RWPE2 (cell line): ENCODE data around the gene PTPRD.

Experiments
- ATAC-seq: fragments of 200-7000 bp; cut with Tn5 transposase; 3 replicates; pipeline ENCODE4 v1.9.1; 2021; ENCODE audit warnings: low read depth
- DNase-seq: peaks from one replicate; pipeline ENCODE4 v3.0.0-alpha.2; 2020; ENCODE audit warnings: low spot score
- H3K27ac ChIP-seq: fragments of 450-650 bp; 2 replicates; pipeline ENCODE4 v1.5.1; 2017; ENCODE audit warnings: mild to moderate bottlenecking; ENCODE audit not compliant: poor library complexity, severe bottlenecking
- H3K27me3 ChIP-seq: fragments of 250-450 bp; sonication (Bioruptor Pico); 2 replicates; pipeline ENCODE4 v1.5.1; 2021; ENCODE audit warnings: mild to moderate bottlenecking, moderate library complexity; ENCODE audit not compliant: insufficient read depth, poor library complexity, severe bottlenecking
- H3K36me3 ChIP-seq: fragments of 250-450 bp; sonication (Bioruptor Pico); 2 replicates; pipeline ENCODE4 v1.5.1; 2020; ENCODE audit warnings: low read depth, mild to moderate bottlenecking, moderate library complexity
- H3K4me1 ChIP-seq: fragments of 250-450 bp; sonication (Bioruptor Pico); 2 replicates; pipeline ENCODE4 v1.5.1; 2021; ENCODE audit warnings: mild to moderate bottlenecking, moderate library complexity; ENCODE audit not compliant: insufficient read depth, poor library complexity, severe bottlenecking
- H3K4me3 ChIP-seq: fragments of 250-450 bp; sonication (Bioruptor Pico); 2 replicates; pipeline ENCODE4 v1.5.1; 2021; ENCODE audit warnings: mild to moderate bottlenecking, moderate library complexity; ENCODE audit not compliant: severe bottlenecking
- H3K9me3 ChIP-seq: fragments of 250-450 bp; sonication (Bioruptor Pico); 2 replicates; pipeline ENCODE4 v1.5.1; 2021; ENCODE audit warnings: mild to moderate bottlenecking, moderate library complexity; ENCODE audit not compliant: severe bottlenecking
- CTCF ChIP-seq: fragments of 450-650 bp; IDR thresholded peaks from one replicate; pipeline ENCODE4 v1.5.1; 2017; ENCODE audit warnings: mild to moderate bottlenecking, moderate library complexity; ENCODE audit not compliant: poor library complexity, severe bottlenecking

Gene PTPRD

DNA sequence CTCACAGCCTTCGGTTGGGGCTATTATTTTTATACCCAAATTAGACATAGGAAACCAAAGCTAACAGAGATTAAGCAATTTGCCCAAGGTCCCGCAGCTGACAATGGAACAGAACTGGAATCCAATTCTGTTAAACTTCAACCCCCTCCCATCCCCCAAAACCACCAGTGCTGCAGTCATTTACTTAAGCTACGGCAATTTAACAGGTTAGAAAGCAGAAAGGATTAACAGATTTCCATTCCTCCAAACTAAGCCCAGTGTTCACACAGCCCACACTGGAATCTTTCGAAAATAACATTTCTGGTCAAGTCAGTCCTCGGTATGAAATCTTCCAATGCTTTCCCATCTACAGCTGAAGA, 1790.2 kb downstream of the PTPRD start:
- H3K27me3 ChIP-seq, result no peaks in the 10 kb centered on the region
- H3K4me1 ChIP-seq, result no peaks in the 10 kb centered on the region
- DNase-seq (no peak), ATAC-seq (no peak)
- H3K36me3 ChIP-seq, result no peaks in the 10 kb centered on the region
- no peaks in the 10 kb centered on the region for H3K9me3 ChIP-seq
- TF ChIP-seq CTCF, result no peak
- no peak overlapping the region for H3K27ac ChIP-seq
- H3K4me3 ChIP-seq, result no peak overlapping the region

GRCh38 chr9:8821910-8822666, 1790.7 kb downstream of the PTPRD start:
- H3K9me3 ChIP-seq, result no peaks in the 10 kb centered on the region
- H3K36me3 ChIP-seq, result no peaks in the 10 kb centered on the region
- no peak for DNase-seq
- no peaks in the 10 kb centered on the region for H3K27me3 ChIP-seq
- no peaks in the 10 kb centered on the region for H3K4me1 ChIP-seq
- no peak overlapping the region for H3K4me3 ChIP-seq
- TF ChIP-seq CTCF, result no peak
- ATAC-seq, result no peak
- H3K27ac ChIP-seq, result no peak overlapping the region

- no peak for TF ChIP-seq CTCF
- no peak for ATAC-seq
- H3K4me3 ChIP-seq, result no peak overlapping the region
- H3K9me3 ChIP-seq, result no peaks in the 10 kb centered on the region
- no peaks in the 10 kb centered on the region for H3K4me1 ChIP-seq
- DNase-seq, result no peak
- no peaks in the 10 kb centered on the region for H3K27me3 ChIP-seq
- H3K36me3 ChIP-seq, result no peaks in the 10 kb centered on the region
- no peak overlapping the region for H3K27ac ChIP-seq
Observed at GRCh38 chr9:8817335-8817734, 1795.5 kb downstream of the PTPRD start.

DNA sequence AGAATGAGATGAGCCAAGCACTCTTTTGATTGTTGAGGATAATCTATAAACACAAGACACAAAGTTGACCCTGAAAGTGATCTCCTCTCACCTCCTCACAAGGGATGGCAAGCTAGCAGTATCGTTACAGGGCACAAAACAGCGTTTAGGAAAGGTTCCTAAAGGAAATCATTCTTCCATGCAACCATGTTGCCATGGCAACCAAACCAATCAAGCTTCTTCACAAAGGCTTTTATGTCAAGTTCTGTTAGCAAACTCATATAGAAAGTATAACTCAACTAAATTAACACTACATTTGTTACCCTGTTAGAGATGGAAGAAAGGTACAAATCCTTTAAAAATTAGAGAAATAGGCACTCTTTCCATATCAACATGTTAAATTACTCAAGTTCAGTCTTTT, 1796.4 kb downstream of the PTPRD start:
- no peaks in the 10 kb centered on the region for H3K36me3 ChIP-seq
- DNase-seq, result no peak
- H3K9me3 ChIP-seq, result no peaks in the 10 kb centered on the region
- H3K27ac ChIP-seq, result no peak overlapping the region
- no peak for TF ChIP-seq CTCF
- no peak for ATAC-seq
- H3K4me1 ChIP-seq, result no peaks in the 10 kb centered on the region
- H3K4me3 ChIP-seq, result no peak overlapping the region
- no peaks in the 10 kb centered on the region for H3K27me3 ChIP-seq

DNA sequence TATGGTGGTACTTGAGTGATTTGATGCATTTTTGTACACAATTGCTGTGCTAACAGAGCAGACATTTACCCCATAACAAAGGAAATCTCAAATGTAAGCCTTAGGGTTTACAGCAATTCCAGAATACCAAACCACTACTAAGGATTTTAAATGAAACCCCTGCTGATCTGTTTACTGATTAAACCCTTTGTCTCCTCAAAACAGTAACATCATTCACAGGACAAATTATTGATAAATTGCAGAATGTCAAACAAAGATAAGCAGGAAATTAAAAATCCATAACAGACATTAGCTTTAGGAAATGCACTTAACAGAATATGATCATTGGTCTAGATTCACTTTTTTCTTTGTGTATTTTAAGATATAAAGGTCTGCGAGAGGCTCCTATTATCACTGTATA, 1796.9 kb downstream of the PTPRD start:
- no peaks in the 10 kb centered on the region for H3K36me3 ChIP-seq
- no peak overlapping the region for H3K4me3 ChIP-seq
- no peaks in the 10 kb centered on the region for H3K4me1 ChIP-seq
- H3K27ac ChIP-seq, result no peak overlapping the region
- ATAC-seq (no peak), DNase-seq (no peak)
- H3K9me3 ChIP-seq, result no peaks in the 10 kb centered on the region
- no peaks in the 10 kb centered on the region for H3K27me3 ChIP-seq
- no peak for TF ChIP-seq CTCF
